Left kidney (tissue), 8 donors: ENCODE measurements around the gene PRKD2. TPM values are rescaled to one million over a fixed set of nuclear protein-coding genes. Genes with fewer than 3 reads are reported as not detected.
"Not testable (repeated sequence)": the region's sequence is repeated elsewhere in the genome, so short reads cannot be mapped to it uniquely, and the experiment has no call there.

Source experiments
- DNase-seq: peaks from one replicate; pipeline ENCODE4 v3.0.0-alpha.2; 2013
- long read RNA-seq, 8 donors: transcript quantifications; one replicate each; lab custom pipeline, GENCODE V29; 2026
- polyA plus RNA-seq: library from polyadenylated mRNA; unstranded; fragments of 120-200 nt; gene quantifications from one replicate; pipeline ENCODE4 v1.2.1, GENCODE V29; 2013; ENCODE audit not compliant: insufficient read length

PRKD2 gene
- 39.6 TPM for polyA plus RNA-seq
- long read RNA-seq, donor 1, partial matches to known transcripts = 0 of 4 reads
- long read RNA-seq, donor 1, other reads (novel, unspliced or antisense) = 0 of 4 reads
- long read RNA-seq, donor 2, partial matches to known transcripts = 0 of 4 reads
- long read RNA-seq, donor 2, other reads (novel, unspliced or antisense) = 0 of 4 reads
- long read RNA-seq, donor 3, partial matches to known transcripts = 0 of 2 reads
- long read RNA-seq, donor 3, other reads (novel, unspliced or antisense) = 0 of 2 reads
- long read RNA-seq, donor 4, partial matches to known transcripts = 5 of 5 reads
- long read RNA-seq, donor 4, other reads (novel, unspliced or antisense) = 0 of 5 reads
- long read RNA-seq, donor 5, partial matches to known transcripts = 0 of 2 reads
- long read RNA-seq, donor 5, other reads (novel, unspliced or antisense) = 0 of 2 reads
- long read RNA-seq, donor 6, partial matches to known transcripts = 0 of 4 reads
- long read RNA-seq, donor 6, other reads (novel, unspliced or antisense) = 0 of 4 reads
- long read RNA-seq, donor 7, partial matches to known transcripts = 0 of 5 reads
- long read RNA-seq, donor 7, other reads (novel, unspliced or antisense) = 0 of 5 reads
- long read RNA-seq, donor 8 = 0 reads

- DNase-seq = peak; percentile 92
Measured at GRCh38 chr19:46717034-46717715, at the start of gene PRKD2. Gene PRKD2 (minus strand): TSS chr19:46717114. CDS start chr19:46716370, 744 bp downstream.

GRCh38 chr19:46764817-46765291 lies 47.9 kb upstream of the PRKD2 start:
- no peak for DNase-seq

GRCh38 chr19:46762245-46762890 lies 45.5 kb upstream of the PRKD2 start:
- no peak for DNase-seq

GRCh38 chr19:46761418-46761831 lies 44.5 kb upstream of the PRKD2 start:
- no peak for DNase-seq

- DNase-seq = not testable (repeated sequence)
Measured at GRCh38 chr19:46760897-46761296, 44.0 kb upstream of the PRKD2 start.

- no peak for DNase-seq
Measured at GRCh38 chr19:46760363-46760762, 43.4 kb upstream of the PRKD2 start.

- no peak for DNase-seq
Measured at GRCh38 chr19:46759817-46760333, 43.0 kb upstream of the PRKD2 start.

GRCh38 chr19:46759206-46759605 lies 42.3 kb upstream of the PRKD2 start:
- DNase-seq = no peak

GRCh38 chr19:46756544-46756888 lies 39.6 kb upstream of the PRKD2 start:
- no peak for DNase-seq

- no peak for DNase-seq
Measured at GRCh38 chr19:46755853-46756543, 39.1 kb upstream of the PRKD2 start.

- DNase-seq = no peak
Measured at GRCh38 chr19:46755077-46755852, 38.4 kb upstream of the PRKD2 start.

GRCh38 chr19:46753420-46754155 lies 36.7 kb upstream of the PRKD2 start:
- DNase-seq = no peak

GRCh38 chr19:46748325-46749109 lies 31.6 kb upstream of the PRKD2 start:
- DNase-seq = peak; percentile 36

- peak; percentile 57 for DNase-seq
Measured at GRCh38 chr19:46746281-46747057, 29.6 kb upstream of the PRKD2 start, which contains the start of gene STRN4. Gene STRN4 (minus strand): TSS chr19:46746450. CDS start chr19:46746430, 20 bp downstream.

- no peak for DNase-seq
Measured at GRCh38 chr19:46745521-46746280, 28.8 kb upstream of the PRKD2 start, which contains the start of gene FKRP. Gene FKRP (plus strand): TSS chr19:46746057. CDS start chr19:46755451, 9,394 bp downstream.

- no peak for DNase-seq
Measured at GRCh38 chr19:46745030-46745429, 28.1 kb upstream of the PRKD2 start.
